HG03354 (cell line): ENCODE measurements around the gene B3GNT2.
"Not testable (repeated sequence)": the region's sequence is repeated elsewhere in the genome, so short reads cannot be mapped to it uniquely, and the experiment has no call there.

Experiments
- ATAC-seq: cut with Tn5 transposase; IDR thresholded peaks from one replicate; pipeline ENCODE4 v1.9.1; 2021; ENCODE audit warnings: mild to moderate bottlenecking; ENCODE audit not compliant: unreplicated experiment, poor library complexity, severe bottlenecking

The B3GNT2 gene

GRCh38 chr2:62227386-62228075 is 31.6 kb downstream of the B3GNT2 start:
- no peak for ATAC-seq

GRCh38 chr2:62229082-62229605 is 33.2 kb downstream of the B3GNT2 start:
- no peak for ATAC-seq

GRCh38 chr2:62231541-62231940 is 35.6 kb downstream of the B3GNT2 start:
- no peak for ATAC-seq

- no peak for ATAC-seq
Observed at GRCh38 chr2:62234755-62235655, 39.1 kb downstream of the B3GNT2 start.

- no peak for ATAC-seq
Observed at GRCh38 chr2:62236499-62236898, 40.6 kb downstream of the B3GNT2 start.

- no peak for ATAC-seq
Observed at GRCh38 chr2:62238236-62238635, 42.3 kb downstream of the B3GNT2 start.

- ATAC-seq, result no peak
Observed at GRCh38 chr2:62240546-62240945, 44.6 kb downstream of the B3GNT2 start.

- ATAC-seq, result no peak
Observed at GRCh38 chr2:62243983-62244382, 48.1 kb downstream of the B3GNT2 start.

GRCh38 chr2:62248226-62248625 is 52.3 kb downstream of the B3GNT2 start:
- no peak for ATAC-seq

- no peak for ATAC-seq
Observed at GRCh38 chr2:62250239-62250638, 54.3 kb downstream of the B3GNT2 start.

GRCh38 chr2:62254424-62255266 is 58.7 kb downstream of the B3GNT2 start:
- ATAC-seq, result no peak

- no peak for ATAC-seq
Observed at GRCh38 chr2:62257466-62257865, 61.6 kb downstream of the B3GNT2 start.

GRCh38 chr2:62263076-62263715 is 67.3 kb downstream of the B3GNT2 start:
- ATAC-seq, result no peak

- ATAC-seq, result no peak
Observed at GRCh38 chr2:62264186-62264585, 68.3 kb downstream of the B3GNT2 start.

- ATAC-seq, result no peak
Observed at GRCh38 chr2:62265106-62265505, 69.2 kb downstream of the B3GNT2 start.

- ATAC-seq, result no peak
Observed at GRCh38 chr2:62266433-62267038, 70.6 kb downstream of the B3GNT2 start.

- ATAC-seq, result no peak
Observed at GRCh38 chr2:62267696-62268095, 71.8 kb downstream of the B3GNT2 start.

- not testable (repeated sequence) for ATAC-seq
Observed at GRCh38 chr2:62268681-62269188, 72.8 kb downstream of the B3GNT2 start.

GRCh38 chr2:62270728-62271127 is 74.8 kb downstream of the B3GNT2 start:
- ATAC-seq, result no peak
